Hepatocyte (in vitro differentiated cells): ENCODE measurements around the gene LINC00237. TPM values are rescaled to one million over a fixed set of nuclear protein-coding genes. Genes with fewer than 3 reads are reported as not detected.

Source experiments
- DNase-seq: peaks from one replicate; pipeline ENCODE4 v3.0.0-alpha.2; 2016; ENCODE audit warnings: low spot score
- H2AFZ ChIP-seq: fragments of 200-600 bp; sonication (generic); 2 replicates; pipeline ENCODE4 v1.6.0; 2016; ENCODE audit warnings: antibody characterized with exemption, mild to moderate bottlenecking
- H3K27ac ChIP-seq: fragments of 200-600 bp; sonication (generic); 2 replicates; pipeline ENCODE4 v1.5.1; 2016; ENCODE audit warnings: mild to moderate bottlenecking
- H3K27me3 ChIP-seq: fragments of 200-600 bp; sonication (generic); 2 replicates; pipeline ENCODE4 v1.6.1; 2016
- H3K36me3 ChIP-seq: fragments of 200-600 bp; sonication (generic); replicated peaks from 2 replicates; pipeline ENCODE4 v1.5.1; 2016; ENCODE audit warnings: low read depth; ENCODE audit not compliant: insufficient read depth
- H3K4me1 ChIP-seq: fragments of 200-600 bp; sonication (generic); 2 replicates; pipeline ENCODE4 v1.5.1; 2016; ENCODE audit warnings: mild to moderate bottlenecking, moderate library complexity; ENCODE audit not compliant: insufficient read depth
- H3K4me2 ChIP-seq: fragments of 200-600 bp; sonication (generic); 2 replicates; pipeline ENCODE4 v1.6.0; 2016
- H3K4me3 ChIP-seq: fragments of 200-600 bp; sonication (generic); 2 replicates; pipeline ENCODE4 v1.5.1; 2016; ENCODE audit warnings: mild to moderate bottlenecking
- H3K79me2 ChIP-seq: fragments of 200-600 bp; sonication (generic); 2 replicates; pipeline ENCODE4 v1.6.0; 2017; ENCODE audit warnings: mild to moderate bottlenecking
- H3K9me2 ChIP-seq: fragments of 200-600 bp; sonication (generic); replicated peaks from 2 replicates; pipeline ENCODE4 v1.6.0; 2017; ENCODE audit warnings: mild to moderate bottlenecking; ENCODE audit not compliant: insufficient read depth
- H3K9me3 ChIP-seq: fragments of 200-600 bp; sonication (generic); 2 replicates; pipeline ENCODE4 v1.5.1; 2016; ENCODE audit warnings: low read depth, mild to moderate bottlenecking
- H4K20me1 ChIP-seq: fragments of 200-600 bp; sonication (generic); 2 replicates; pipeline ENCODE4 v1.6.0; 2016; ENCODE audit warnings: mild to moderate bottlenecking; ENCODE audit not compliant: insufficient read depth, poor library complexity, severe bottlenecking
- EZH2 ChIP-seq: fragments of 200-600 bp; sonication (generic); IDR thresholded peaks from 2 replicates; pipeline ENCODE4 v1.6.1; 2016; ENCODE audit warnings: antibody characterized with exemption, mild to moderate bottlenecking, borderline replicate concordance
- EZH2phosphoT487 ChIP-seq: fragments of 200-600 bp; sonication (generic); IDR thresholded peaks from one replicate; pipeline ENCODE4 v1.6.1; 2018; ENCODE audit warnings: antibody characterized with exemption, mild to moderate bottlenecking, low read depth, moderate library complexity; ENCODE audit not compliant: unreplicated experiment, severe bottlenecking
- WGBS: methylation state at CpG from one replicate; pipeline ENCODE4 v1.1.6; 2016; ENCODE audit warnings: low lambda C conversion rate; ENCODE audit errors: missing lambda C conversion rate; 5-methylcytosine and 5-hydroxymethylcytosine counted together
- polyA plus RNA-seq: library from polyadenylated mRNA; unstranded; fragments of >200 nt; fragmentation: Nextera tagmentation; extraction: Ambion mirVana; gene quantifications from 2 replicates; pipeline ENCODE4 v1.2.1, GENCODE V29; 2016
- total RNA-seq: library from RNA; depleted of rRNA; stranded (reverse); fragments of >200 nt; gene quantifications from 2 replicates; pipeline ENCODE4 v1.2.3, GENCODE V29; 2014
- TF ChIP-seq, protein P1 (sequence below): fragments of 200-600 bp; sonication (generic); IDR thresholded peaks from 2 replicates; pipeline ENCODE4 v1.5.1; 2016; ENCODE audit warnings: antibody characterized with exemption, mild to moderate bottlenecking; ENCODE audit not compliant: poor library complexity

The LINC00237 gene
- not detected in 2 replicates for total RNA-seq
- not detected in 2 replicates for polyA plus RNA-seq

- H3K4me2 ChIP-seq: peak within 1 kb of the TSS; percentile 72
- H3K79me2 ChIP-seq: no peaks in the 10 kb centered on the region
- H3K9me2 ChIP-seq: no peaks in the 10 kb centered on the region
- H4K20me1 ChIP-seq: no peaks in the 10 kb centered on the region
- no peak within 1 kb of the TSS for H3K4me3 ChIP-seq
- peaks cover 16% of the 10 kb centered on the region for H3K4me1 ChIP-seq
- WGBS: 8% methylated on average over 39 of the region's 43 CpGs
- H3K27ac ChIP-seq: no peak within 1 kb of the TSS
- peak within 1 kb of the TSS; percentile 31 for H2AFZ ChIP-seq
- no peaks in the 10 kb centered on the region for H3K9me3 ChIP-seq
- no peaks in the 10 kb centered on the region for H3K36me3 ChIP-seq
- DNase-seq: no peak
- H3K27me3 ChIP-seq: peaks cover 96% of the 10 kb centered on the region
- peak; percentile 87 for TF ChIP-seq EZH2
- TF ChIP-seq, protein P1, sequence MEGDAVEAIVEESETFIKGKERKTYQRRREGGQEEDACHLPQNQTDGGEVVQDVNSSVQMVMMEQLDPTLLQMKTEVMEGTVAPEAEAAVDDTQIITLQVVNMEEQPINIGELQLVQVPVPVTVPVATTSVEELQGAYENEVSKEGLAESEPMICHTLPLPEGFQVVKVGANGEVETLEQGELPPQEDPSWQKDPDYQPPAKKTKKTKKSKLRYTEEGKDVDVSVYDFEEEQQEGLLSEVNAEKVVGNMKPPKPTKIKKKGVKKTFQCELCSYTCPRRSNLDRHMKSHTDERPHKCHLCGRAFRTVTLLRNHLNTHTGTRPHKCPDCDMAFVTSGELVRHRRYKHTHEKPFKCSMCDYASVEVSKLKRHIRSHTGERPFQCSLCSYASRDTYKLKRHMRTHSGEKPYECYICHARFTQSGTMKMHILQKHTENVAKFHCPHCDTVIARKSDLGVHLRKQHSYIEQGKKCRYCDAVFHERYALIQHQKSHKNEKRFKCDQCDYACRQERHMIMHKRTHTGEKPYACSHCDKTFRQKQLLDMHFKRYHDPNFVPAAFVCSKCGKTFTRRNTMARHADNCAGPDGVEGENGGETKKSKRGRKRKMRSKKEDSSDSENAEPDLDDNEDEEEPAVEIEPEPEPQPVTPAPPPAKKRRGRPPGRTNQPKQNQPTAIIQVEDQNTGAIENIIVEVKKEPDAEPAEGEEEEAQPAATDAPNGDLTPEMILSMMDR: no peak
- no peak for TF ChIP-seq EZH2phosphoT487
These were observed at the start of gene LINC00237 for GRCh38 chr20:21106171-21107017. Gene LINC00237 (minus strand): TSS chr20:21106358.

DNA sequence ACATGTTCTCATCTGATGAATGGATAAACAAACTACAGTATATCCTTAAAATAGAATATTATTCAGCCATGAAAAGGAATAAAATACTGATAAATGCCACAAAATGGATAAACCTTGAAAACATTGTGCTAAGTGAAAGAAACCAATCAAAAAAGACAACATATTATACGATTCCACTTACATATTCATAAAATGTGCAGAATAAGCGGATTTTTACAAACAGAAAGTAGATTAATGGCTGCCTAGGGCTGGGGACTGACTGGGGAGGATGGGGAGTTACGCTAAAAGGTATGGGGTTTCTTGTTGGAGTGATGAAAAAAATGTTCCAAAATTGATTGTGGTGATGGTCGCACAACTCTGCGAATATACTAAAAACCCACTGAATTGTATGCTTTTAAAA, 49.1 kb upstream of the LINC00237 start:
- WGBS: 100% methylated on average over 5 of the region's 5 CpGs
- H3K36me3 ChIP-seq: no peaks in the 10 kb centered on the region
- TF ChIP-seq, protein P1: no peak
- TF ChIP-seq EZH2 (no peak), EZH2phosphoT487 (no peak)

GRCh38 chr20:21154692-21155091, 48.5 kb upstream of the LINC00237 start:
- H3K4me2 ChIP-seq: no peak overlapping the region
- no peaks in the 10 kb centered on the region for H3K9me2 ChIP-seq
- no peak for DNase-seq
- no peaks in the 10 kb centered on the region for H3K9me3 ChIP-seq
- H3K4me1 ChIP-seq: no peaks in the 10 kb centered on the region
- no peak for TF ChIP-seq EZH2
- no peak for TF ChIP-seq EZH2phosphoT487
- TF ChIP-seq, protein P1: no peak
- no peaks in the 10 kb centered on the region for H3K79me2 ChIP-seq
- no peaks in the 10 kb centered on the region for H3K36me3 ChIP-seq
- H3K4me3 ChIP-seq: no peak overlapping the region
- H3K27me3 ChIP-seq: no peaks in the 10 kb centered on the region
- no peaks in the 10 kb centered on the region for H4K20me1 ChIP-seq
- WGBS: 45% methylated on average over 2 of the region's 2 CpGs
- no peak overlapping the region for H3K27ac ChIP-seq
- H2AFZ ChIP-seq: no peak overlapping the region

More for the DNA sequence above, 49.1 kb upstream of the LINC00237 start:
- Histone ChIP-seq H3K4me1 (no peaks in the 10 kb centered on the region), H3K9me3 (no peaks in the 10 kb centered on the region), H3K4me2 (no peak overlapping the region), H3K79me2 (no peaks in the 10 kb centered on the region), H3K4me3 (no peak overlapping the region), H3K27me3 (no peaks in the 10 kb centered on the region), H3K9me2 (no peaks in the 10 kb centered on the region), H2AFZ (no peak overlapping the region), H3K27ac (no peak overlapping the region), H4K20me1 (no peaks in the 10 kb centered on the region)
- DNase-seq: no peak
